Measurements from ENCODE around the gene SLC25A20. TPM values are rescaled to one million over a fixed set of nuclear protein-coding genes. Genes with fewer than 3 reads are reported as not detected.

The SLC25A20 gene
- total and polyA plus RNA-seq, 2 of the 4 experiments (the other 2 are of a cell fraction) = 23.8 to 27.1 TPM

GRCh38 chr3:48852151-48852550 lies 46.5 kb downstream of the SLC25A20 start:
- H2BK20ac ChIP-seq (ENCODE audit: low read depth, low read length) = no peak overlapping the region
- no peak overlapping the region for H3K27ac ChIP-seq (ENCODE audit: insufficient read depth, low read length)
- H3K14ac ChIP-seq (replicated peaks; ENCODE audit: low read depth, low read length) = no peak overlapping the region
- dilution Hi-C loops (cut with HindIII; ENCODE audit: low sequenced_read_pairs, unreplicated experiment) = no loop called here
- H3K18ac ChIP-seq (ENCODE audit: low read depth, low read length) = no peak overlapping the region
- no peak overlapping the region for H3K4me2 ChIP-seq (ENCODE audit: low read depth, low read length)
- no TSS peak for BruUV-seq (replicated peaks)
- no peak overlapping the region for H4K8ac ChIP-seq (ENCODE audit: low read depth in 2 of 2, low read length in 2 of 2)
- peaks cover 12% of the 10 kb centered on the region for H3K9me1 ChIP-seq (ENCODE audit: insufficient read depth, low read length)
- no peak overlapping the region for H2BK15ac ChIP-seq (ENCODE audit: low read depth, low read length)
- no peaks in the 10 kb centered on the region for H3K9me3 ChIP-seq (ENCODE audit: control insufficient read depth, insufficient read depth, low read length)
- intact Hi-C loops (cut with micrococcal nuclease) = no loop called here
- no peak overlapping the region for H4K91ac ChIP-seq (ENCODE audit: insufficient read depth, low read depth, low read length)
- H3K79me1 ChIP-seq (ENCODE audit: low read depth in 1 of 2, low read length in 2 of 2) = peaks cover 0 to 10% of the 10 kb centered on the region in 2 experiments; a peak in 3 of 4 replicates
- 78% methylated on average over 4 of the region's 5 CpGs; no CpG with 5 or more reads in 1 of the 2 experiments for WGBS, 2 experiments (ENCODE audit: extremely low coverage in 2 of 2, insufficient read length in 1 of 2)
- H3K4ac ChIP-seq (ENCODE audit: low read depth, low read length) = no peak overlapping the region
- no peak overlapping the region for H3K23ac ChIP-seq (ENCODE audit: low read depth, low read length)
- no peak overlapping the region for H4K5ac ChIP-seq (ENCODE audit: low read depth, low read length)
- no peak for TF ChIP-seq FOS (IDR thresholded peaks at IDR 0.05; ENCODE audit: low read depth, low read length)
- TF ChIP-seq MXI1 (IDR thresholded peaks at IDR 0.05; ENCODE audit: borderline replicate concordance, low read depth, low read length) = no peak
- no peak for TF ChIP-seq USF2 (IDR thresholded peaks at IDR 0.05; ENCODE audit: low read depth, low read length)
- no peak for TF ChIP-seq BHLHE40 (IDR thresholded peaks at IDR 0.05; ENCODE audit: low read depth, low read length)
- no peak for TF ChIP-seq MAZ (IDR thresholded peaks at IDR 0.05; ENCODE audit: borderline replicate concordance, low read depth, low read length)
- no peak for TF ChIP-seq CHD1 (IDR thresholded peaks at IDR 0.05; ENCODE audit: low read depth, low read length)
- TF ChIP-seq MAFK (IDR thresholded peaks at IDR 0.05; ENCODE audit: low read depth, low read length) = no peak
- no peak for TF ChIP-seq POLR2A (IDR thresholded peaks at IDR 0.05; ENCODE audit: low read depth, low read length)
- TF ChIP-seq CEBPB (IDR thresholded peaks at IDR 0.05; ENCODE audit: low read depth, low read length) = no peak
- no peak for TF ChIP-seq SMC3 (IDR thresholded peaks at IDR 0.05; ENCODE audit: low read depth, low read length)
- TF ChIP-seq RFX5 (IDR thresholded peaks at IDR 0.05; ENCODE audit: low read depth, low read length) = no peak
- no peak for TF ChIP-seq CTCF (conservative IDR thresholded peaks at IDR 0.05; ENCODE audit: low read depth, low read length)
- no peak for TF ChIP-seq RAD21 (IDR thresholded peaks at IDR 0.05; ENCODE audit: low read length)
- TF ChIP-seq RCOR1 (IDR thresholded peaks at IDR 0.05; ENCODE audit: insufficient replicate concordance, low read length) = no peak
- no peak for TF ChIP-seq NFE2L2 (IDR thresholded peaks at IDR 0.05; ENCODE audit: low read depth, low read length)
- no peak for TF ChIP-seq ELK1 (IDR thresholded peaks at IDR 0.05; ENCODE audit: borderline replicate concordance, low read depth, low read length)
- H4K20me1 ChIP-seq (ENCODE audit: insufficient read depth, low read length) = no peaks in the 10 kb centered on the region
- no peak overlapping the region for H3K4me3 ChIP-seq (ENCODE audit: insufficient read depth, low read depth, low read length)
- no peak for DNase-seq
- ChIA-PET POLR2A (ENCODE audit: unreplicated experiment) (no interaction called here), CTCF (no interaction called here)
- H3K56ac ChIP-seq (ENCODE audit: extremely low read depth, insufficient read depth, low read length) = no peak overlapping the region
- H2BK5ac ChIP-seq (ENCODE audit: low read depth, low read length, poor library complexity, severe bottlenecking) = no peak overlapping the region
- H3K36me3 ChIP-seq (ENCODE audit: control insufficient read depth, insufficient read depth, low read length) = peaks cover 2% of the 10 kb centered on the region; the same call in 1 of the 2 replicates
- H2AK5ac ChIP-seq (ENCODE audit: low read depth, low read length) = no peak overlapping the region
- no peak overlapping the region for H2AK9ac ChIP-seq (replicated peaks; ENCODE audit: low read depth, low read length, poor library complexity)
- in situ Hi-C loops (cut with MboI; ENCODE audit: low sequenced_read_pairs) = no loop called here
- H3K9ac ChIP-seq (ENCODE audit: low read depth, low read length) = no peak overlapping the region
- ATAC-seq (ENCODE audit: low read depth) = no peak
- no peaks in the 10 kb centered on the region for H3K27me3 ChIP-seq (ENCODE audit: control insufficient read depth, insufficient read depth, low read length)
- no peaks in the 10 kb centered on the region; the same call in 1 of the 2 replicates for H3K4me1 ChIP-seq (ENCODE audit: control insufficient read depth, insufficient read depth, low read length)
- no peak overlapping the region for H2BK120ac ChIP-seq (ENCODE audit: low read depth, low read length)
- no peak overlapping the region for H2AFZ ChIP-seq (replicated peaks; ENCODE audit: low read length, poor library complexity)
